Hepatocyte (in vitro differentiated cells): Measurements from ENCODE around the gene ARMC2. TPM values are rescaled to one million over a fixed set of nuclear protein-coding genes. Genes with fewer than 3 reads are reported as not detected.

ENCODE experiments used
- DNase-seq: peaks from one replicate; pipeline ENCODE4 v3.0.0-alpha.2; 2016; ENCODE audit warnings: low spot score
- H2AFZ ChIP-seq: fragments of 200-600 bp; sonication (generic); 2 replicates; pipeline ENCODE4 v1.6.0; 2016; ENCODE audit warnings: antibody characterized with exemption, mild to moderate bottlenecking
- H3K27ac ChIP-seq: fragments of 200-600 bp; sonication (generic); 2 replicates; pipeline ENCODE4 v1.5.1; 2016; ENCODE audit warnings: mild to moderate bottlenecking
- H3K27me3 ChIP-seq: fragments of 200-600 bp; sonication (generic); 2 replicates; pipeline ENCODE4 v1.6.1; 2016
- H3K36me3 ChIP-seq: fragments of 200-600 bp; sonication (generic); replicated peaks from 2 replicates; pipeline ENCODE4 v1.5.1; 2016; ENCODE audit warnings: low read depth; ENCODE audit not compliant: insufficient read depth
- H3K4me1 ChIP-seq: fragments of 200-600 bp; sonication (generic); 2 replicates; pipeline ENCODE4 v1.5.1; 2016; ENCODE audit warnings: mild to moderate bottlenecking, moderate library complexity; ENCODE audit not compliant: insufficient read depth
- H3K4me2 ChIP-seq: fragments of 200-600 bp; sonication (generic); 2 replicates; pipeline ENCODE4 v1.6.0; 2016
- H3K4me3 ChIP-seq: fragments of 200-600 bp; sonication (generic); 2 replicates; pipeline ENCODE4 v1.5.1; 2016; ENCODE audit warnings: mild to moderate bottlenecking
- H3K79me2 ChIP-seq: fragments of 200-600 bp; sonication (generic); 2 replicates; pipeline ENCODE4 v1.6.0; 2017; ENCODE audit warnings: mild to moderate bottlenecking
- H3K9me2 ChIP-seq: fragments of 200-600 bp; sonication (generic); replicated peaks from 2 replicates; pipeline ENCODE4 v1.6.0; 2017; ENCODE audit warnings: mild to moderate bottlenecking; ENCODE audit not compliant: insufficient read depth
- H3K9me3 ChIP-seq: fragments of 200-600 bp; sonication (generic); 2 replicates; pipeline ENCODE4 v1.5.1; 2016; ENCODE audit warnings: low read depth, mild to moderate bottlenecking
- H4K20me1 ChIP-seq: fragments of 200-600 bp; sonication (generic); 2 replicates; pipeline ENCODE4 v1.6.0; 2016; ENCODE audit warnings: mild to moderate bottlenecking; ENCODE audit not compliant: insufficient read depth, poor library complexity, severe bottlenecking
- CTCF ChIP-seq: fragments of 200-600 bp; sonication (generic); IDR thresholded peaks from 2 replicates; pipeline ENCODE4 v1.5.1; 2016; ENCODE audit warnings: antibody characterized with exemption, mild to moderate bottlenecking; ENCODE audit not compliant: poor library complexity
- EZH2 ChIP-seq: fragments of 200-600 bp; sonication (generic); IDR thresholded peaks from 2 replicates; pipeline ENCODE4 v1.6.1; 2016; ENCODE audit warnings: antibody characterized with exemption, mild to moderate bottlenecking, borderline replicate concordance
- EZH2phosphoT487 ChIP-seq: fragments of 200-600 bp; sonication (generic); IDR thresholded peaks from one replicate; pipeline ENCODE4 v1.6.1; 2018; ENCODE audit warnings: antibody characterized with exemption, mild to moderate bottlenecking, low read depth, moderate library complexity; ENCODE audit not compliant: unreplicated experiment, severe bottlenecking
- WGBS: methylation state at CpG from one replicate; pipeline ENCODE4 v1.1.6; 2016; ENCODE audit warnings: low lambda C conversion rate; ENCODE audit errors: missing lambda C conversion rate; 5-methylcytosine and 5-hydroxymethylcytosine counted together
- polyA plus RNA-seq: library from polyadenylated mRNA; unstranded; fragments of >200 nt; fragmentation: Nextera tagmentation; extraction: Ambion mirVana; gene quantifications from 2 replicates; pipeline ENCODE4 v1.2.1, GENCODE V29; 2016
- total RNA-seq: library from RNA; depleted of rRNA; stranded (reverse); fragments of >200 nt; gene quantifications from 2 replicates; pipeline ENCODE4 v1.2.3, GENCODE V29; 2014

ARMC2 gene
- total and polyA plus RNA-seq, 2 experiments from 2014 or later, result 2.8 to 4.8 TPM

GRCh38 chr6:108915258-108915657 is 67.0 kb downstream of the ARMC2 start:
- Histone ChIP-seq H4K20me1 (no peaks in the 10 kb centered on the region), H3K9me3 (no peaks in the 10 kb centered on the region), H3K4me2 (no peak overlapping the region), H2AFZ (no peak overlapping the region), H3K36me3 (no peaks in the 10 kb centered on the region), H3K79me2 (no peaks in the 10 kb centered on the region), H3K27me3 (no peaks in the 10 kb centered on the region), H3K27ac (no peak overlapping the region), H3K4me3 (no peak overlapping the region), H3K9me2 (no peaks in the 10 kb centered on the region), H3K4me1 (no peaks in the 10 kb centered on the region)
- 94% methylated on average over 5 of the region's 5 CpGs for WGBS
- no peak for DNase-seq
- no peak for TF ChIP-seq EZH2
- no peak for TF ChIP-seq CTCF
- no peak for TF ChIP-seq EZH2phosphoT487

DNA sequence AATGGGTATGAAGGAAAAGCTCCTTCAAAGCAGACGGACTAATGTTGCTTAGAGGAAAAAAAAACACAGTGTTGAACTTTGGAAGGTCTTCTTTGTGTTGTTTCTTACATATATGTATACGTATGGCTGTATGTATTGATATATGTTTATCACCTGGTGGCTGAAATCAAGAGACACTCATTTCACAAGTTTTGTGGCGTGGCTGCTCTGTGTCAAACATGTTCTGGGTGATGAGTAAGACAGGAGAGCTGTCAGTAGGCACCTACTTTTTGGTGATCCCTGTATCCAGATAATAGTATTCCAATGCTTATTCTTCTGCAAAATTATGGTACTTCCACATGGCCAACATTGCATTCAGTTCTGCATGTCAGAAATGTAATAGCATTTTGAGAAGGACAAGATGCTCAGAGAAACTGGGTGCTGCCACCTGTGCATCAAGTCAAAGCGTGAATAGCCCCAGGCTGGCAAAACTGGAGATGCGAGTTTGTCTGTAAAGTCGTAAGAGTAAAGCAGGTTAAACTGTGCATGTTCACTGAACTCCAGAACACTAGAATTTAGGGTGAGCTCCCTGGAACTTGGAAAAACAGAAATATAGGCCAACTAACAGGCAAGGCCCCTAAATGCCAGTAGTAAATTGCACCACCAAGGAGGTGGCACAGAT is 67.9 kb downstream of the ARMC2 start:
- H3K9me2 ChIP-seq, result no peaks in the 10 kb centered on the region
- H3K4me3 ChIP-seq, result no peak overlapping the region
- H3K79me2 ChIP-seq, result no peaks in the 10 kb centered on the region
- no peaks in the 10 kb centered on the region for H4K20me1 ChIP-seq
- no peaks in the 10 kb centered on the region for H3K9me3 ChIP-seq
- DNase-seq, result no peak
- H3K27ac ChIP-seq, result no peak overlapping the region
- no peaks in the 10 kb centered on the region for H3K4me1 ChIP-seq
- TF ChIP-seq EZH2phosphoT487 (no peak), CTCF (no peak), EZH2 (no peak)
- H3K36me3 ChIP-seq, result no peaks in the 10 kb centered on the region
- H2AFZ ChIP-seq, result no peak overlapping the region
- WGBS, result 67% methylated on average over 6 of the region's 6 CpGs
- no peak overlapping the region for H3K4me2 ChIP-seq
- H3K27me3 ChIP-seq, result no peaks in the 10 kb centered on the region

DNA sequence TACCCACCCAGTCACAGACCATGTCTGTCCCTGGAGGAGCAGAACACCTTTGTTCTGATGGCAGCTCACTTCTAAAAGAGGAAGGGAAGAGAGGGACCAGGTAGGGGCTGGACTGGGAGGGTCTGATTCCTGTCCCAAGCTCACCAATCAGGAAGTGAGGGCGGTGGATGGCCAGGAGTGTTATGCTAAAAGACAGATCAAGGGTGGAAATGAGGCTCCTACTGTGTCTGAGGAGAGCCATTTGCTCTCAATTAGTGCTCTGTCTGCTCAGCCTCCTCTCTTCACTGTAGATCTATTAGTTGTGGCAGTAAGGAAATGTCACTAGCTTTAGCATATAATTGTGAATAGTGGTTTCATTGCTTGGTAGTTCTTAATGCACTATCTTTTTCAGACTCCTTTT is 72.5 kb downstream of the ARMC2 start:
- Histone ChIP-seq H3K4me1 (no peaks in the 10 kb centered on the region), H3K27ac (no peak overlapping the region), H3K79me2 (no peaks in the 10 kb centered on the region), H3K4me2 (no peak overlapping the region), H3K36me3 (no peaks in the 10 kb centered on the region), H4K20me1 (no peaks in the 10 kb centered on the region), H3K9me3 (no peaks in the 10 kb centered on the region), H3K27me3 (no peaks in the 10 kb centered on the region), H2AFZ (no peak overlapping the region), H3K9me2 (no peaks in the 10 kb centered on the region), H3K4me3 (no peak overlapping the region)
- no peak for TF ChIP-seq CTCF
- TF ChIP-seq EZH2, result no peak
- TF ChIP-seq EZH2phosphoT487, result no peak
- DNase-seq, result no peak
- 53% methylated on average over 1 of the region's 1 CpG for WGBS
